Renal cortical epithelial cell (primary cell): Measurements from ENCODE around the gene SLC24A3. TPM values are rescaled to one million over a fixed set of nuclear protein-coding genes. Genes with fewer than 3 reads are reported as not detected.

Source experiments
- DNase-seq: peaks from one replicate; pipeline ENCODE4 v3.0.0-alpha.2; 2011; ENCODE audit warnings: low read depth
- total RNA-seq: library from RNA; depleted of rRNA; stranded (reverse); fragments of >200 nt; gene quantifications from 2 replicates; pipeline ENCODE4 v1.2.3, GENCODE V29; 2014

The SLC24A3 gene
- total RNA-seq, 1 donor from 2014 or later: 0.10 TPM

DNA sequence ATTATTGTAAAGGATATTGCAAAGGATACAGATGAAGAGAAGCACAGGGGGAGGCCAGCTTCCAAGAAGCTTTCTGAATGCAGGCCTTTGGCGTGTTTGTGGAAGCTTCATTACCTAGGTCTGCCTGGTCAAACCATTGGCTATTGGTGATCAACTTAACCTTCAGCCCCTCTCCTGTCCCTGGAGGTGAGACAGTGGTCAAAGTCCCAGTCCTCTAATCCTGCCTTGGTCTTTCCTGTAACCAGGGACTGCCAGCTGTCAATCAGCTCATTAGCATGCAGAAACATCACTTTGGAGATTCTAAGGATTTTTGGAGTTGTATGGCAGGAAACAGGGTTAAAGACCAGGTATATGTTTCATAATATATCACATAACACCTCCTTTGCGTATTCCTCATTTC lies 558.6 kb downstream of the SLC24A3 start:
- no peak for DNase-seq
